GM21515 (cell line): ENCODE measurements around the gene FAM20C.
"Not testable (repeated sequence)": the region's sequence is repeated elsewhere in the genome, so short reads cannot be mapped to it uniquely, and the experiment has no call there.

Experiments
- ATAC-seq: cut with Tn5 transposase; IDR thresholded peaks from one replicate; pipeline ENCODE4 v1.9.1; 2021; ENCODE audit not compliant: unreplicated experiment

The FAM20C gene

GRCh38 chr7:255721-256361 lies 63.5 kb downstream of the FAM20C start:
- no peak for ATAC-seq

DNA sequence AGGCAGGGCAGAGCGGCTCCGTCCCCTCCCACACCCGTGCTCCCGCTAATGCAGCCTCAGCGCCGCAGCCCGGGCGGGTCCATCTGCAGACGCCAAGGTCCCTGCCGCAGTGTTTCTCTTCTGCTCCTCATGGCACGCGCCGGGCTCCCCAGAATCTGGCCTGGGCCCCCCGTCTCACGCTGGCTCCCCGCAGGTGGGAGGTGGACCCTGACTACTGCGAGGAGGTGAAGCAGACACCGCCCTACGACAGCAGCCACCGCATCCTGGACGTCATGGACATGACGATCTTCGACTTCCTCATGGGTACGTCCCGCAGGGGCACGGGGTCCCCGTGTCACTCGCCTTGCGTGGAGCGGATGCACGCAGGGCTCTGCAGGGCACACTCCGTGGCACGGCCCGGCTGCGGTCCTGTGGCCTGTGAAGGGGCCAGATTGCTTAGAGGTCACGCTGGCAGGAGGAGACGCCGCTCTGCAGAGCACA lies 64.1 kb downstream of the FAM20C start:
- no peak for ATAC-seq

DNA sequence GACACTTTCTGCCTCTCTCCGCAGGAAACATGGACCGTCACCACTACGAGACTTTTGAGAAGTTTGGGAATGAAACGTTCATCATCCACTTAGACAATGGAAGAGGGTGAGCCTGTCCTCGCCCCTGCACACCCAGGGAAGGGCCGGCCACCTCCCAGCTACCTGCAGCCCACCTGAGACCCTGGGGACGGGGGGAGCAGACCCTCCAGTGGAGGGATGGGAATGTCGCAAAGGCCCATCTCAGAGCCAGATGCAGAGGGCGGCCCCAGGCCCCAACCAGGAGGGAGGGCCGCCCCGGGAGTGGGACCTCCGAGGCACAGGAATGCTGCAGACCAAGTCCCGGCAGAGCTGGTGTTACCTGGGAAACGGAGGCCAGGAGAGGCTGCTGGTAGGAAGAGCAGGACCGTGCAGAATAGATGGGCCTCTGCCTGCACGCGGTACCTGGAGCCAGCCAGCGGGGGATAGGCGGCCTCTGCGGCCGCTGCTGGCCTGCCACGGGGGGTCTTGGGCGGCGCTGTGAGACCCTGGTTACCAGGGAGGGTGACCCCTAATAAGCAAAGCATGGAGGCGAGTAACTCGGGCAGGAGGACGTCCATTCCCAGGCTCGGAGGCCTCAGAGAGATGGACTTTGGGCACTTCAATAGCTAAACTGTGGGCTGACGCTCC lies 64.7 kb downstream of the FAM20C start:
- ATAC-seq, result no peak

GRCh38 chr7:257647-257992 lies 65.2 kb downstream of the FAM20C start:
- no peak for ATAC-seq

DNA sequence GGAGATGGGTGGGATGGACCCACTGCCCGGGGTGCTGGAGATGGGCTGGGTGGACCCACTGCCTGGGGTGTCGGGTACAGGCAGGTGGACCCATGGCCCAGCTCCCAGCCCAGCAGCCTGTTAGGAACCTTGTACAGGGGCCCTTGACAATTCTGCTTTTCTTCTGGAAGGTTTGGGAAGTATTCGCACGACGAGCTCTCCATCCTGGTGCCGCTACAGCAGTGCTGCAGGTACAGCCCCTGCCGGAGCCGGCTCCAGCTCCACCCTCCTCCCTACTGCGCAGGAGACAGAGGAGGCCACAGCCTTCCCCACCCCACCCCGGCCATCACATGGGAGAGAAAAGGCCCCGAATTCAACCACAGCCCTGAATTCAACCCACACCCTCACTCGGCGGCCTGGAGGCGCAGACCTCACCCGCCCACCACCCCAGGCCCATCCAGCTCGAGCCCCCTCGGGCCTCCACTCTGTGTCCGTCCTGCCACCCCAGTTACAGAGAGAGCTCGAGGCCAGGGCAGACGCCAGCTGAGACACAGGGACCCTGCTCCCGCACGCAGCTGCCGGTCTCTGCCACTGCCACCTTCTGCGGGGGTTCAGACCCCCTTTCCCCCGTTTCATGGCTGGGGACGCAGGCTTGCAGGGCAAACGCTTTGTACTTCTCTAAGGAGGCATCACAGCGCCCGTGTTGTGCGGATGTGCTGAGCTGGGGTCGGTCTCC lies 66.3 kb downstream of the FAM20C start:
- ATAC-seq, result no peak

GRCh38 chr7:259191-259505 lies 66.8 kb downstream of the FAM20C start:
- no peak for ATAC-seq

- no peak for ATAC-seq
These were observed 67.5 kb downstream of the FAM20C start for GRCh38 chr7:259751-260405.

DNA sequence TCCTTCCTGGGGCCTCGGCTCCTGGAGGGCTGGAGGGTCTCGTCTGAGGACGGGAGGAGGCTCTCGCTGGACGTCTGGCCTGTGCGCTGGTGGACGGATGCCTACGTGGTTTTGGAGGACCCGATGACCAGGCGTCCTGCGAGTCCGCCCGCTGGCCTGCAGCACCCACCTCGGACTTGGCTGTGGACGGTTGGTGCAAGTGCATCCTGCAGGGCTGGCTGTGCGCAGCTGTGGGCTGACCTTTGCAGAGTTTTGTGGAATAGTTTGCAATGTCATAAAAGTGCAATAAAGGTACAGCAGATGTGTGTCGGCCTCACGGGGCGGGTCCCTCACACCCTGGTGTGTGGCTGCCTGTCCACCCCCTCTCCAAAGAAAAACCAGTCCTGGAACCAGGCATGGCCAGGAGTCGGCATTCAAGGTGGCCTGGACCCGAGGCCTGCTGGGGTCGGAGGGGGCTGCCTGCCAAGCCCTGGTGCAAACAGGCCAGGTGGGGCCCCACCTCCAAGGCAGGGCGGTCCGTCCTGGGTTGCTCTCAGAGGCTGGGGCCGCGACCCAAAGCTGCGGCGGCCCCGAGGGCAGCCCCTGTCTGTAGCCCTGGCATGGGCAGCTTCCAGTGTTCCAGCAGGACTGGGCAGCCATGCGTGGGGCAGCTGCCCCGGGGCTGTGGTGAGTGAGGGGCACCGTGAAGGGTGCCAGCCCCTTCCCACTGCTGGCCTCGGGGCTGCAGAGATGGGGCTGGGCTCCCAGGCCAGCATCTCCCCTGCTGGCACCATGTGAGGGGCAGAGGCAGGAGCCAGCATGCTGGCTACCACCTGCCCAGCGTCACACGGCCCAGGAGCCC lies 68.3 kb downstream of the FAM20C start:
- no peak for ATAC-seq

DNA sequence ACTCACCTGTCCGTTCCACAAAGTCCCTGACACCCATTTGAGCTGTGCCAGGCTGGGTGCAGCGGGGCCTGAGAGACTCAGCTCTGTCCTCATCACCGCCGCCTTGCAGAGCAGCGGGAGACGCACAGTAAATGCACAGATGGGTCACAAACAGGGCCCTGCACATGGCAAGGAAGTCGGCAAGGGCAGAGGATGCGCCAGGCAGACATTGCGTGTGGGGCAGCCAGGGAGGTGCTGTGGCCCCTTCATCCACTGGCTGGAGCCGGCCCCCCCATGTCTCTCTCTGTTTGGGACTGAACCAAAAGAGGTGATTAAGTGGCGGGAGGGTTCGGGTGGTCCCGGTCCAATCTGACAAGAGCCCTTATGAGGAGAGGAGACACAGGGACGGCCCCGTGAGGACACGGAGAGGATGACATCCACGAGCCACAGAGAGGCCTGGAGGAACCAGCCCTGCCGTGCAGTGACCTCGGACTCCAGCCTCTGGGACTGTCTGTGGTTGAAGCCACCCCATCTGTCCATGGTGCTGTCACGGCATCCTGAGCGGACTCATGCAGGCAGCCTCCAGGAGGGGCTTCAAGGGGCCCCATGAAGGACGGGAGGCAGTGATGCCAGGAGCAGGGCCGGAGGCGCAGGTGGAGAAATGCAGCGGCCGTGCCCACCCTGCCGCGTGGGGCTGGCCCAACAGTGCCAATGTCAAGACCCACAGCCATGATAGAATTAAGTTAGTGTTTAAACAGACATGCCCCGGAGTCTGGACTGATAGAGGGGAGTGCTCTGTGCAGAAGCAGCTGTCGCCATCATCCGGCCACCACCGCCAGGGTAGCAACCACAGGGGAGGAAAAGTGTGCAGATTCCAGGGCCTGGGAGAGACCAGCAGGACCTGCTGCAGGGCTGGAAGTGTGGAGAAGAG lies 69.2 kb downstream of the FAM20C start:
- no peak for ATAC-seq

DNA sequence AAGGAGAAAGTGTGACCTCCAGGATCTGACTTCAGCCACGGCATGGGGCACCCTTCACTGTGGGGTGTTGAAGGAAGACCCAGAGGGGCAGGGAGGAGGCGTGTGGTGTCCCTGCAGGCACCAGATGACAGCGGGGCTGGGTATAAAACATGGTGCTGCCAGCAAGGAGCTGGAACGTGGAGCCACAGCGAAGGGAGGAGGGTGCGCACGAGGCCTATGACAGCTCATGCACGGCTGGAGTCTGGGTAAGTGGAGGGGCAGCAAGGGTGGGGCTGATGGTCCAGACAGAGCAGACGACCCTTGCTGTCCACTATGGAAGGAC lies 69.8 kb downstream of the FAM20C start:
- no peak for ATAC-seq

DNA sequence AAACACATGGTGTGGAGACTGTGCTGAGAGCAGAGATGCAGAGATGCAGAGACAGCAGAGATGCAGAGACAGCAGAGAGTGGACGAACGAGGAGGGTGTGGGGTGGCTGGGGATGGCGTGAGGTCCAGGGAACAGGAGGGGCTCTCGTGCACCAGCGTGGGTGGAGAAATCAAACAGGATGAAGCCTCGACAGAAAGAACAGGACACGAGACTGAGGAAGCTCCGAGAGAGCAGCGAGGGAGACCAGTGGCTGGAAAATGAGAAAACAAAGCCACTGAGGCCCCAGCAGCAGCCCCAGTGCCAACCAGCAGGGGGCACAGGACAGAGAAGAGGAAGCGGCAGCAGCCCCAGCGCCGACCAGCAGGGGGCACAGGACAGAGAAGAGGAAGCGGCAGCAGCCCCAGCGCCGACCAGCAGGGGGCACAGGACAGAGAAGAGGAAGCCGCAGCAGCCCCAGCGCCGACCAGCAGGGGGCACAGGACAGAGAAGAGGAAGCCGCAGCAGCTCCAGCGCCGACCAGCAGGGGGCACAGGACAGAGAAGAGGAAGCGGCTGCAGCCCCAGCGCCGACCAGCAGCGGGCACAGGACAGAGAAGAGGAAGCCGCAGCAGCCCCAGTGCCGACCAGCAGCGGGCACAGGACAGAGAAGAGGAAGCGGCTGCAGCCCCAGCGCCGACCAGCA lies 70.4 kb downstream of the FAM20C start:
- ATAC-seq, result not testable (repeated sequence)

- not testable (repeated sequence) for ATAC-seq
These were observed 71.3 kb downstream of the FAM20C start for GRCh38 chr7:263483-264351.

DNA sequence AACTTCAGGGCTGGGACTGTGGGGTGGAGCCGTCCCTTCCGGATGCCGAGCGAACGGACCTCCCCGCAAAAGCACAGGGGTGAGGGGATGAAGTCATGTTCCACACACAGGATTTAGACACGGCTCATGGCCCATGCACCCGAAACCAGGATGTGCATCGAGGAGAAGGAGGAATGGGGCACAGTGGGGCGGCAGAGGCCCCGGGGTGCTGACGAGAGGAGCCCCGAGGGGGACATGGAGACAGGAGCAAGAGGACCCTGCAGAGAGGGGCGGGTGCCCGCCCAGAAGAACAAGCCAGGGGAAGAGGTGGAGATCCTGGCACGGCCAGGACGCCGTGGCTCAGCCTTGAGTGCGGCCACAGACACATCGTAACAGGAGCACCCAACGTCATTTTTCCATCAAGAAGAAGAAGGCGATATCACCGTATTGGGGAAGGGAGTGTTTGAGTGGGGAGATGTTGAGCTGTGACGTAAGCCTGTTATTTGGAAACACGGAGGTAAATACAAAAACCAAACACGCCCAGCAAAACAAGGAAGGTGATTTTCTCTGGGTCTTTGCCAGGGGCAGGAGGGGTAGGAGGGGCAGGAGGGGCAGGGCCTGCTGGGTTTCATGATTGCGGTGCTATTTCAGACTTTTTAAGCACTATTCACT lies 72.3 kb downstream of the FAM20C start:
- ATAC-seq, result no peak

GRCh38 chr7:265192-265997 lies 73.0 kb downstream of the FAM20C start:
- no peak for ATAC-seq

- ATAC-seq, result no peak
These were observed 73.9 kb downstream of the FAM20C start for GRCh38 chr7:265998-266850.
